PC-3 (cell line): Measurements from ENCODE around the gene TAC4. TPM values are rescaled to one million over a fixed set of nuclear protein-coding genes. Genes with fewer than 3 reads are reported as not detected.

ENCODE experiments used
- ATAC-seq: fragments of 200-7000 bp; cut with Tn5 transposase; 2 replicates; pipeline ENCODE4 v1.9.1; 2020; ENCODE audit warnings: mild to moderate bottlenecking, moderate library complexity
- BruUV-seq: library from RNA; stranded (reverse); fragments of 400-500 nt; replicated peaks from 2 replicates; lab custom pipeline; 2021; lab: Mats Ljungman, UMichigan
- CTCF ChIA-PET: fragments of 300-600 bp; sonication (Branson Sonifier 250); formaldehyde crosslinking; loops from one replicate; lab custom pipeline; 2022; ENCODE audit warnings: antibody characterized with exemption; lab: Charles Lee
- POLR2A ChIA-PET: fragments of 300-600 bp; sonication (Branson Sonifier 250); formaldehyde crosslinking; loops from one replicate; lab custom pipeline; 2022; ENCODE audit warnings: antibody characterized with exemption; ENCODE audit not compliant: unreplicated experiment; lab: Charles Lee
- DNase-seq: peaks from one replicate; pipeline ENCODE4 v3.0.0-alpha.2; 2015
- H2AFZ ChIP-seq: fragments of 300-600 bp; sonication (generic); 2 replicates; pipeline ENCODE4 v1.6.0; 2016; ENCODE audit warnings: antibody characterized with exemption, low read length
- H3F3A ChIP-seq: fragments of 300-600 bp; sonication (generic); one replicate; pipeline ENCODE4 v1.6.0; 2017; ENCODE audit warnings: antibody characterized with exemption, low read length, control low read depth, mild to moderate bottlenecking; ENCODE audit not compliant: unreplicated experiment
- H3K27ac ChIP-seq: fragments of 300-600 bp; sonication (generic); 2 replicates; pipeline ENCODE4 v1.5.1; 2016; ENCODE audit warnings: mild to moderate bottlenecking, low read length
- H3K27me3 ChIP-seq: fragments of 300-600 bp; sonication (generic); 2 replicates; pipeline ENCODE4 v1.6.1; 2016; ENCODE audit warnings: low read length, mixed read lengths
- H3K36me3 ChIP-seq: fragments of 300-600 bp; sonication (generic); 2 replicates; pipeline ENCODE4 v1.6.1; 2016; ENCODE audit warnings: low read depth, mixed run types, low read length, mixed read lengths
- H3K4me1 ChIP-seq: fragments of 300-600 bp; sonication (generic); 2 replicates; pipeline ENCODE4 v1.5.1; 2016; ENCODE audit warnings: low read length; ENCODE audit not compliant: insufficient read depth
- H3K4me2 ChIP-seq: fragments of 300-600 bp; sonication (generic); 2 replicates; pipeline ENCODE4 v1.6.0; 2016; ENCODE audit warnings: low read length
- H3K4me3 ChIP-seq: fragments of 300-600 bp; sonication (generic); 2 replicates; pipeline ENCODE4 v1.5.1; 2016; ENCODE audit warnings: mild to moderate bottlenecking, low read length, mixed read lengths
- H3K79me2 ChIP-seq: fragments of 300-600 bp; sonication (generic); 2 replicates; pipeline ENCODE4 v1.6.1; 2017; ENCODE audit warnings: low read length, mixed read lengths
- H3K9ac ChIP-seq: fragments of 300-600 bp; sonication (generic); 2 replicates; pipeline ENCODE4 v1.6.0; 2016; ENCODE audit warnings: mild to moderate bottlenecking, low read length
- H3K9me2 ChIP-seq: fragments of 300-600 bp; sonication (generic); replicated peaks from 2 replicates; pipeline ENCODE4 v1.6.1; 2016; ENCODE audit warnings: mixed run types, low read length, mixed read lengths
- H3K9me3 ChIP-seq: fragments of 300-600 bp; sonication (generic); 2 replicates; pipeline ENCODE4 v1.6.1; 2016; ENCODE audit warnings: low read length, mixed read lengths
- H4K20me1 ChIP-seq: fragments of 300-600 bp; sonication (generic); 2 replicates; pipeline ENCODE4 v1.6.1; 2016; ENCODE audit warnings: low read length, mixed read lengths
- CTCF ChIP-seq: fragments of 300-600 bp; sonication (generic); conservative IDR thresholded peaks from 2 replicates; pipeline ENCODE4 v1.5.1; 2017; ENCODE audit warnings: antibody characterized with exemption, low read depth, mild to moderate bottlenecking, low read length
- EZH2 ChIP-seq: fragments of 300-600 bp; sonication (generic); IDR thresholded peaks from one replicate; pipeline ENCODE4 v1.6.1; 2017; ENCODE audit warnings: antibody characterized with exemption, mild to moderate bottlenecking, low read length; ENCODE audit not compliant: unreplicated experiment
- EZH2phosphoT487 ChIP-seq: fragments of 300-600 bp; sonication (generic); IDR thresholded peaks from 2 replicates; pipeline ENCODE4 v1.6.1; 2018; ENCODE audit warnings: mild to moderate bottlenecking, antibody characterized with exemption, low read length, borderline replicate concordance
- intact Hi-C: fragments of 100-400 bp; cut with micrococcal nuclease; formaldehyde crosslinking; loops from 2 replicates; pipeline ENCODE4 v1.9.0; 2023
- total RNA-seq: library from RNA; depleted of rRNA; stranded (reverse); fragments of >200 nt; gene quantifications from 2 replicates; pipeline ENCODE4 v1.2.3, GENCODE V29; 2014

TAC4 gene
- total RNA-seq, 1 experiment from 2014 or later = not detected

- H3K27me3 ChIP-seq = no peaks in the 10 kb centered on the region
- no peaks in the 10 kb centered on the region for H3F3A ChIP-seq
- intact Hi-C loops = no loop called here
- H3K9ac ChIP-seq = no peak overlapping the region
- no TSS peak for BruUV-seq
- no peaks in the 10 kb centered on the region for H4K20me1 ChIP-seq
- no peak for TF ChIP-seq EZH2
- no peak for TF ChIP-seq EZH2phosphoT487
- TF ChIP-seq CTCF = no peak
- ChIA-PET POLR2A (interaction anchor here (1.0 kb wide), 1 partner anchor 228 kb away, joined by 3 read pairs; no protein-coding TSS in a partner anchor), CTCF (no interaction called here)
- no peak overlapping the region for H2AFZ ChIP-seq
- no peak overlapping the region for H3K4me3 ChIP-seq
- no peak overlapping the region for H3K27ac ChIP-seq
- H3K9me3 ChIP-seq = no peaks in the 10 kb centered on the region
- H3K79me2 ChIP-seq = no peaks in the 10 kb centered on the region
- no peaks in the 10 kb centered on the region for H3K9me2 ChIP-seq
- H3K36me3 ChIP-seq = no peaks in the 10 kb centered on the region
- ATAC-seq (no peak), DNase-seq (no peak)
- H3K4me2 ChIP-seq = no peak overlapping the region
- peaks cover 4% of the 10 kb centered on the region; the same call in 1 of the 2 replicates for H3K4me1 ChIP-seq
Observed at GRCh38 chr17:49866019-49866380, 18.1 kb upstream of the TAC4 start.

- BruUV-seq = no TSS peak
- H3K27me3 ChIP-seq = no peaks in the 10 kb centered on the region
- intact Hi-C loops = no loop called here
- POLR2A ChIA-PET = no interaction called here
- no peaks in the 10 kb centered on the region for H4K20me1 ChIP-seq
- H3K79me2 ChIP-seq = no peaks in the 10 kb centered on the region
- H3K9me3 ChIP-seq = no peaks in the 10 kb centered on the region
- no peaks in the 10 kb centered on the region for H3F3A ChIP-seq
- DNase-seq (no peak), ATAC-seq (no peak)
- no peak overlapping the region for H3K9ac ChIP-seq
- no peak overlapping the region for H2AFZ ChIP-seq
- no peak overlapping the region for H3K27ac ChIP-seq
- H3K4me2 ChIP-seq = no peak overlapping the region
- TF ChIP-seq EZH2phosphoT487 (no peak), CTCF (no peak), EZH2 (no peak)
- CTCF ChIA-PET = no interaction called here
- H3K9me2 ChIP-seq = no peaks in the 10 kb centered on the region
- H3K36me3 ChIP-seq = no peaks in the 10 kb centered on the region
- no peak overlapping the region for H3K4me3 ChIP-seq
- peaks cover 4% of the 10 kb centered on the region; the same call in 1 of the 2 replicates for H3K4me1 ChIP-seq
Observed at GRCh38 chr17:49862781-49863331, 15.0 kb upstream of the TAC4 start.

GRCh38 chr17:49861150-49861884, 13.4 kb upstream of the TAC4 start:
- peak overlapping the region; percentile 18; the same call in 1 of the 2 replicates for H3K4me3 ChIP-seq
- no peaks in the 10 kb centered on the region for H4K20me1 ChIP-seq
- H3F3A ChIP-seq = no peaks in the 10 kb centered on the region
- no peak overlapping the region for H3K27ac ChIP-seq
- peak; percentile 60 for ATAC-seq
- no peak overlapping the region for H2AFZ ChIP-seq
- no peaks in the 10 kb centered on the region for H3K9me2 ChIP-seq
- H3K4me1 ChIP-seq = peaks cover 4% of the 10 kb centered on the region; the same call in 1 of the 2 replicates
- DNase-seq = peak; percentile 70
- peak overlapping the region; percentile 69 for H3K4me2 ChIP-seq
- no peaks in the 10 kb centered on the region for H3K79me2 ChIP-seq
- ChIA-PET POLR2A (no interaction called here), CTCF (interaction anchor here (0.5 to 2.6 kb wide), 4 partner anchors 91 to 450 kb away, joined by 3 to 45 read pairs (median 3); no protein-coding TSS in a partner anchor)
- H3K9ac ChIP-seq = no peak overlapping the region
- H3K27me3 ChIP-seq = no peaks in the 10 kb centered on the region
- TF ChIP-seq CTCF = peak; percentile 100
- no peak for TF ChIP-seq EZH2phosphoT487
- no peaks in the 10 kb centered on the region for H3K36me3 ChIP-seq
- no peaks in the 10 kb centered on the region for H3K9me3 ChIP-seq
- no TSS peak for BruUV-seq
- intact Hi-C loops = loop anchor here (1.0 kb wide), 1 partner anchor 137 kb away; no protein-coding TSS in a partner anchor
